ENCODE data around the gene SSTR5. TPM values are rescaled to one million over a fixed set of nuclear protein-coding genes. Genes with fewer than 3 reads are reported as not detected.
A peak's percentile ranks its signal among the peaks of the same experiment; 100 is the strongest.

SSTR5 gene
- total and polyA plus RNA-seq, 11 donors: 0.22 to 20.1 (median 3.6) TPM

DNA sequence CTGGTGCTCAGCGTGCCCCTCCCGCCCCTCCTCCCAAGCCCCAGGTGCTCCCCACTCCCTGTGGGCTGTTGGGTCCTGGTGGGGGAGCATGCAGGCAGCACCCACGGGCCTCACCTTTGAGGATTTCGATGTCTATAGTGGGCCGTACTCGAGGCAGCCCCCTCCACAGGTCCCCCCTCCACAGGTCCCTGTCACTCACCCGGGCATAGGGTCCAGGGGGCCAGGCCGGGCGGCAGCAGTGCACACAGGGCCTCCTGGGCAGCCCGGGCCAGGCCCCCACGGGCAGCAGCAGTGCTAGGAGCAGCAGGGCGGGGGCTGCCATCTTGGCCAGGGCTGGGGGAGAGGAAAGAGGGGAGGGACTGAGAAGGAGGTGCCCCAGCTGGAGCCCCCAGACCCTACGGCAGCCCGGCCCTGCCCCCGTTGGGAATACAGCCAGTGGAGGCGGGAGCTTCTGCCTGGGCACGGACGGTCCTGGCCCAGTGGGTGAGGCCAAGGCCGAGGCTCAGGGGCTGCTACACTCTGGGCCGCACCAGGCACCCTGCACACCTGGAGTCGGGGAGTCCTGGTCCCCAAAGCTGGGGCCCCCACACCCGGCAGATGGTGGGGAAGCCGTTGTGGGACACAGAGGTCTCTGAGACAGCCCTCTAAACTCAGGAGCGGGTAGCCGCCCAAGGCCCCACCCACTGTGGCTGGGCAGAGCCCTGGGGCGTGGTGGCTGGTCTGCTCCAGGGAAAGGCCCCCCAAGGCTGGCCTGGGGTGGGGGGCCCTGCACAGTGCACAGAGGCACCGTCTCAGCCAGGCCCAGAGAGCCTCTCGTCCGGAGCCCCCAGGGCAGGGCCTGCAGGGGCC, 22.3 kb downstream of the SSTR5 start:
- Histone ChIP-seq H3K9me3 (no peaks in the 10 kb centered on the region), H3K36me3 (no peaks in the 10 kb centered on the region), H3K27me3 (peaks cover 0 to 25% (median 3%) of the 10 kb centered on the region in 9 donors), H3K27ac (peak overlapping the region in 1 of 12 donors; percentile 16), H3K4me3 (no peak overlapping the region), H3K4me1 (peaks cover 0 to 54% (median 23%) of the 10 kb centered on the region in 12 donors)
- 56 to 80% (median 66%) methylated on average over 9 to 29 of the region's 29 CpGs for WGBS, 4 donors
- no peak for DNase-seq
- no peak for ATAC-seq
- intact Hi-C loops (cut with DNase I): loop anchor here in 2 of 10 donors (5.0 to 10.0 kb wide), 2 partner anchors 280 to 283 kb away; no protein-coding TSS in a partner anchor
- TF ChIP-seq POLR2A (IDR thresholded peaks at IDR 0.05): no peak
- TF ChIP-seq, protein P1, sequence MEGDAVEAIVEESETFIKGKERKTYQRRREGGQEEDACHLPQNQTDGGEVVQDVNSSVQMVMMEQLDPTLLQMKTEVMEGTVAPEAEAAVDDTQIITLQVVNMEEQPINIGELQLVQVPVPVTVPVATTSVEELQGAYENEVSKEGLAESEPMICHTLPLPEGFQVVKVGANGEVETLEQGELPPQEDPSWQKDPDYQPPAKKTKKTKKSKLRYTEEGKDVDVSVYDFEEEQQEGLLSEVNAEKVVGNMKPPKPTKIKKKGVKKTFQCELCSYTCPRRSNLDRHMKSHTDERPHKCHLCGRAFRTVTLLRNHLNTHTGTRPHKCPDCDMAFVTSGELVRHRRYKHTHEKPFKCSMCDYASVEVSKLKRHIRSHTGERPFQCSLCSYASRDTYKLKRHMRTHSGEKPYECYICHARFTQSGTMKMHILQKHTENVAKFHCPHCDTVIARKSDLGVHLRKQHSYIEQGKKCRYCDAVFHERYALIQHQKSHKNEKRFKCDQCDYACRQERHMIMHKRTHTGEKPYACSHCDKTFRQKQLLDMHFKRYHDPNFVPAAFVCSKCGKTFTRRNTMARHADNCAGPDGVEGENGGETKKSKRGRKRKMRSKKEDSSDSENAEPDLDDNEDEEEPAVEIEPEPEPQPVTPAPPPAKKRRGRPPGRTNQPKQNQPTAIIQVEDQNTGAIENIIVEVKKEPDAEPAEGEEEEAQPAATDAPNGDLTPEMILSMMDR (IDR thresholded peaks at IDR 0.05): no peak

DNA sequence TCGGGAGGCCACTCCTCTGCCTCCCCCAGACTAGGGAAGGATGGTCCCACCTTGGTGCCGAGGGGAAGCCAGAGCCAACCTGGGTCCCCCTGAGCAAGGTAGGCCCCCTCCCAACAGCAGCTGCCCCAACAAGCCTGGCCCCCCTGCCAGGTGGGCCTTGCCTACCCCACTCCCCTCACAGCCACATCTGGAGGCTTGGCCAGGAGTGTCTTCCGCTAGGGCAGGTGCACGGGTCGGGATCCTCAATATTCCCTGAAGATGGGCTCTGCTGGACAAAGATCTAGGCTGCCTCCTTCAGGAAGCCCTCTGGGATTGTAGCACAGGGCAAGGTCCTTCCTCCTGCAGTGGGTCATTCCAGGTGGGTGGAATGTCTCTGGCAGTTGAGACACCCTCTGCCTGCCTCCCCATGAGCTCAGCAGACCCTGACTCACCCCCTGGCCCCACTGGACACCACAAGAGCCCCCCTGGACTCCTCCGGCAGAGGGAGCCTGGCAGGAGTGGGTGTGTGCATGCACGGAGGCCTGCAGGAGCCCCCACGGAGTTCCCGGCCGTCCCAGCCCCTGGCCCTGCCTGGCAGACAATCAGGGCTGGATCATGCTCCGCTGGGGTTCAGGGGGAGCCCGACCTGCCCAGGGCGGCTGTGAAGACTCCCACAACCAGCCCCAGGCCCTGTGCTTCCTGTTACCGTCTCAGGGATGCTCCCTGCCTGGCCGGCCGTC, 23.1 kb downstream of the SSTR5 start:
- peak overlapping the region in 1 of 12 donors; percentile 87 for H3K27ac ChIP-seq

DNA sequence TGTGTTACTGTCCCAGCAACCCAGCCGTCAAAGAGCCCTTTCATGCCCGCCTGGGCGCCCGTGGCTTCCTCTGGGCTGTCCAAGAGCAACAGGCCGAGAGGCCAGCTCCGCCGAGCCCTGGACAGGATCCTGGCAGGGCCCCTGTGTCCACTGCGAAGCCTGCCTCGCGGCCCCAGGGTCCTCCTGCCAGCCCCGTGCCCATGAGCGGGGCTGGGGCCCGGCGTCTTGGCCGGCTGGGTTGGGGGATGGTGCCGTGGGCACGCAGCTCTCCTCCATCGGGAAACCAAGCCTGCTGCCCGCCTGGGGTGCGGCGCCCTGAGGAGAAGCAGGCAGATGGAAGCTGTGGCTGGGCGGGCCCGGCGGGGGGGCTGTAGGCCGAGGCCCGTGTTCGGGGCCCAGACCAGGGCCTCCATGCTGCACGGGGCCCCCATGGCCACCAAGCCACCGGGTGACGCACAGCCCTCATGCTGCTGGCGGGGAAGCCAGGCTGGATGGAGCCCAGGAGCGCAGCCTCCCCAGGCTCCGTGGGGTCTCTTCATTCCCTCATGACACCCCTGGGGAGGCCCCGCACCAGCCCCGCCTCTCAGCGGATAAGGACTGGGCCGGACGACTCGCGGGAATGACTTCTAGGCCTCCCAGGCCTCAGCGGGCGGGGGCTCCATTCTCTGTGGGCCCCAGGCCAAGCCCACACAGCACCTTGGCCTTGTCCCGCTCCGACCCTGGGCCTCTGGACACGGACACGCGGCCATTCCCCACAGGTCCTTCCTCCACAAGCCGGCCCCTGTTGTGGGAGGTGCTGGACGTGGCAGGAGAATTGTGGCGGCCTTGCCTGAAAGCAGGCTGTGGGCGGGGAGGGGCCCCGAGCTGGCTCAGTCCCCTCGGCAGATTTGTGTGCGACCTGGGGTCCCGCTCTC, 23.9 kb downstream of the SSTR5 start, which contains the start of gene C1QTNF8:
Gene C1QTNF8 (minus strand): TSS at position 76 of the 914 bp plus-strand sequence. CDS start 1,322 bp downstream, outside the sequence.
- WGBS, 4 donors: 46 to 65% (median 59%) methylated on average over 17 to 55 of the region's 55 CpGs
- H3K27me3 ChIP-seq: peaks cover 0 to 32% (median under 1%) of the 10 kb centered on the region in 9 donors
- H3K36me3 ChIP-seq: no peaks in the 10 kb centered on the region
- DNase-seq: no peak
- no peaks in the 10 kb centered on the region for H3K9me3 ChIP-seq
- H3K27ac ChIP-seq: peak within 1 kb of the TSS in 10 of 12 donors; percentile 75 to 92 (median 86)
- no peak within 1 kb of the TSS for H3K4me3 ChIP-seq
- H3K4me1 ChIP-seq: peaks cover 0 to 38% (median 15%) of the 10 kb centered on the region in 12 donors
- intact Hi-C loops (cut with DNase I): loop anchor here in 3 of 10 donors (1.0 to 10.0 kb wide), 3 partner anchors 21 to 284 kb away; no protein-coding TSS in a partner anchor
- no peak for ATAC-seq
- TF ChIP-seq, protein P1 (IDR thresholded peaks at IDR 0.05): no peak
- no peak for TF ChIP-seq POLR2A (IDR thresholded peaks at IDR 0.05)

More for the DNA sequence above, 23.1 kb downstream of the SSTR5 start:
- Histone ChIP-seq H3K4me3 (no peak overlapping the region), H3K9me3 (no peaks in the 10 kb centered on the region), H3K4me1 (peaks cover 0 to 46% (median 17%) of the 10 kb centered on the region in 12 donors), H3K36me3 (no peaks in the 10 kb centered on the region), H3K27me3 (peaks cover 0 to 26% (median 3%) of the 10 kb centered on the region in 9 donors)
- TF ChIP-seq, protein P1 (IDR thresholded peaks at IDR 0.05): no peak
- TF ChIP-seq POLR2A (IDR thresholded peaks at IDR 0.05): no peak
- intact Hi-C loops (cut with DNase I): loop anchor here in 2 of 10 donors (5.0 to 10.0 kb wide), 2 partner anchors 281 to 283 kb away; no protein-coding TSS in a partner anchor
- WGBS, 4 donors: 36 to 82% (median 61%) methylated on average over 9 to 16 of the region's 16 CpGs
- no peak for DNase-seq
- ATAC-seq: no peak

Measured in heart left ventricle (tissue), 16 donors.